Adipocyte (in vitro differentiated cells): ENCODE data around the gene ZNF534.

Experiments
- DNase-seq: peaks from one replicate; pipeline ENCODE4 v3.0.0-alpha.2; 2015; ENCODE audit warnings: low read depth
- H3K27me3 ChIP-seq: replicated peaks from 2 replicates; pipeline ENCODE4 v1.7.0; 2013; ENCODE audit warnings: mild to moderate bottlenecking, low read length, moderate library complexity; ENCODE audit not compliant: control insufficient read depth, insufficient read depth
- H3K36me3 ChIP-seq: 2 replicates; pipeline ENCODE4 v1.7.0; 2013; ENCODE audit warnings: low read length, mild to moderate bottlenecking, moderate library complexity; ENCODE audit not compliant: control insufficient read depth, insufficient read depth, severe bottlenecking
- H3K4me1 ChIP-seq: 2 replicates; pipeline ENCODE4 v1.7.0; 2013; ENCODE audit warnings: mild to moderate bottlenecking, low read length, moderate library complexity; ENCODE audit not compliant: control insufficient read depth, insufficient read depth
- H3K4me3 ChIP-seq: 2 replicates; pipeline ENCODE4 v1.7.0; 2013; ENCODE audit warnings: mild to moderate bottlenecking, low read length, moderate library complexity
- H3K9ac ChIP-seq: 2 replicates; pipeline ENCODE4 v1.7.0; 2013; ENCODE audit warnings: mild to moderate bottlenecking, low read length, moderate library complexity
- H3K9me3 ChIP-seq: 2 replicates; pipeline ENCODE4 v1.7.0; 2013; ENCODE audit warnings: mild to moderate bottlenecking, low read length, moderate library complexity; ENCODE audit not compliant: control insufficient read depth

The ZNF534 gene

GRCh38 chr19:52428937-52429336, at the start of gene ZNF534:
Gene ZNF534 (plus strand): TSS chr19:52429148. CDS start chr19:52431475, 2,327 bp downstream.
- Histone ChIP-seq H3K36me3 (no peaks in the 10 kb centered on the region), H3K4me3 (no peak within 1 kb of the TSS), H3K27me3 (no peaks in the 10 kb centered on the region), H3K9me3 (peaks cover 26% of the 10 kb centered on the region), H3K4me1 (no peaks in the 10 kb centered on the region), H3K9ac (no peak within 1 kb of the TSS)
- DNase-seq = no peak

DNA sequence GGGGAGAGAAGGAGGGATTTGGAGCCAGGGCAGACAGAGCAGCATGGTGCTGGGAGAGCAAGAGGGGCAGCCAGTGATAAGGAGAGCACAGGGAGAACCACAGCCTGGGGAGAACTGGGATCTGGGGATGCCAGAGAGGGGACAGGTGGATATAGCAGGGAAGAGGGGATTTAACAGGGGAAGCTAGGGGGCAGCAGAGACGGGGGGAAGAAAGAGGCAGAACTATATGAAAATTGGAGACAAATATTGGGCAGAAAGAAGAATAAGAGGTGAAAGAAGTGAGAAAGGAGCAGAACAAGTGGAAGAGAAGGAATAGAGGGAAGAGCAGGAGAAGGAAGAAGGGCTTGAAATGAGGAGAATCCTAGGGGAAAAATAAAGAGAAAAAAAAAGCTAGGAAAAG, 37.8 kb upstream of the ZNF534 start:
- Histone ChIP-seq H3K9ac (no peak overlapping the region), H3K27me3 (no peaks in the 10 kb centered on the region), H3K9me3 (peaks cover 71% of the 10 kb centered on the region), H3K4me1 (no peaks in the 10 kb centered on the region), H3K36me3 (peaks cover 59% of the 10 kb centered on the region), H3K4me3 (no peak overlapping the region)
- no peak for DNase-seq

GRCh38 chr19:52397310-52398080, 31.5 kb upstream of the ZNF534 start, which contains the start of gene ZNF528:
Gene ZNF528 (plus strand): TSS chr19:52397849. CDS start chr19:52402014, 4,165 bp downstream.
- Histone ChIP-seq H3K4me3 (peak within 1 kb of the TSS; percentile 92), H3K27me3 (no peaks in the 10 kb centered on the region), H3K4me1 (peaks cover 15% of the 10 kb centered on the region), H3K9ac (peak within 1 kb of the TSS; percentile 95), H3K36me3 (peaks cover 55% of the 10 kb centered on the region), H3K9me3 (peaks cover 33% of the 10 kb centered on the region)
- DNase-seq = peak; percentile 99

- Histone ChIP-seq H3K4me3 (peak overlapping the region; percentile 92), H3K27me3 (no peaks in the 10 kb centered on the region), H3K9ac (peak overlapping the region; percentile 95), H3K4me1 (peaks cover 15% of the 10 kb centered on the region), H3K9me3 (peaks cover 33% of the 10 kb centered on the region), H3K36me3 (peaks cover 60% of the 10 kb centered on the region)
- peak; percentile 30 for DNase-seq
Observed at GRCh38 chr19:52398081-52398441, 30.9 kb upstream of the ZNF534 start.

- Histone ChIP-seq H3K4me3 (no peak overlapping the region), H3K36me3 (peaks cover 100% of the 10 kb centered on the region)
Observed at GRCh38 chr19:52410276-52410675, 18.7 kb upstream of the ZNF534 start.

GRCh38 chr19:52415711-52416110, 13.2 kb upstream of the ZNF534 start:
- peaks cover 89% of the 10 kb centered on the region for H3K9me3 ChIP-seq

More at GRCh38 chr19:52410276-52410675, 18.7 kb upstream of the ZNF534 start:
- Histone ChIP-seq H3K4me1 (no peaks in the 10 kb centered on the region), H3K27me3 (no peaks in the 10 kb centered on the region), H3K9me3 (peaks cover 76% of the 10 kb centered on the region), H3K9ac (no peak overlapping the region)
- no peak for DNase-seq

GRCh38 chr19:52442179-52442578, 13.2 kb downstream of the ZNF534 start:
- no peak overlapping the region for H3K9ac ChIP-seq
- H3K36me3 ChIP-seq = no peaks in the 10 kb centered on the region
- H3K4me1 ChIP-seq = no peaks in the 10 kb centered on the region
- H3K27me3 ChIP-seq = no peaks in the 10 kb centered on the region
- DNase-seq = no peak
- no peak overlapping the region for H3K4me3 ChIP-seq
- H3K9me3 ChIP-seq = peaks cover 59% of the 10 kb centered on the region

More at GRCh38 chr19:52415711-52416110, 13.2 kb upstream of the ZNF534 start:
- Histone ChIP-seq H3K9ac (no peak overlapping the region), H3K27me3 (no peaks in the 10 kb centered on the region), H3K4me3 (peak overlapping the region; percentile 59), H3K36me3 (peaks cover 52% of the 10 kb centered on the region), H3K4me1 (no peaks in the 10 kb centered on the region)
- no peak for DNase-seq

DNA sequence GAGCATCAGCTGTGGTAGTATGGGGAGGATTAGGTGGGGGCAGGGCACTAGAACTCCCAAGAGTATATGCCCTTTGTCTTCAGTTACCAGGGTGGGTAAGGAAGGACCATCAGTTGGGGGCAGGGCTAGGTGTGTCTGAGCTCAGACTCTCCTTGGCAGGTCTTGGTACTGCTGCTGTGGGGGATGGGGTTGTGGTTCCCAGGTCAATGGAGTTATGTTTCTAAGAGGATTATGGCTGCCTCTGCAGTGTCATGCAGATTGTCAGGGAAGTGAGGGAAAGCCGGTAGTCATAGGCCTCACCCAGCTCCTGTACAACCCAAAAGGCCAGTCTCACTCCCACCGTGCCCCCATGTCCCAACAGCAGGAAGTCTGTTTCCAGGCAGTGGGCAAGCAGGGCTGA, 15.6 kb downstream of the ZNF534 start:
- Histone ChIP-seq H3K9me3 (peaks cover 50% of the 10 kb centered on the region), H3K4me3 (no peak overlapping the region), H3K36me3 (no peaks in the 10 kb centered on the region), H3K9ac (no peak overlapping the region), H3K27me3 (no peaks in the 10 kb centered on the region), H3K4me1 (no peaks in the 10 kb centered on the region)
- DNase-seq = no peak

- DNase-seq = no peak
- Histone ChIP-seq H3K27me3 (no peaks in the 10 kb centered on the region), H3K9me3 (peaks cover 73% of the 10 kb centered on the region), H3K36me3 (peaks cover 2% of the 10 kb centered on the region), H3K4me3 (peak overlapping the region; percentile 37), H3K9ac (no peak overlapping the region), H3K4me1 (peaks cover 4% of the 10 kb centered on the region)
Observed at GRCh38 chr19:52451241-52451640, 22.3 kb downstream of the ZNF534 start.

GRCh38 chr19:52453324-52454094, 24.6 kb downstream of the ZNF534 start, which contains the start of gene ZNF578:
Gene ZNF578 (plus strand): TSS chr19:52453553. CDS start chr19:52501846, 48,293 bp downstream.
- Histone ChIP-seq H3K9ac (peak within 1 kb of the TSS; percentile 80), H3K27me3 (no peaks in the 10 kb centered on the region), H3K9me3 (peaks cover 86% of the 10 kb centered on the region), H3K4me1 (peaks cover 4% of the 10 kb centered on the region), H3K4me3 (peak within 1 kb of the TSS; percentile 91), H3K36me3 (peaks cover 21% of the 10 kb centered on the region)
- DNase-seq = peak; percentile 90

GRCh38 chr19:52464798-52465470, 36.0 kb downstream of the ZNF534 start:
- Histone ChIP-seq H3K4me1 (no peaks in the 10 kb centered on the region), H3K27me3 (no peaks in the 10 kb centered on the region), H3K4me3 (peak overlapping the region; percentile 46), H3K9ac (no peak overlapping the region), H3K9me3 (peaks cover 100% of the 10 kb centered on the region), H3K36me3 (peaks cover 16% of the 10 kb centered on the region)
- DNase-seq = no peak
